Astrocyte (in vitro differentiated cells and primary cell): Measurements from ENCODE around the gene ESRRB. TPM values are rescaled to one million over a fixed set of nuclear protein-coding genes. Genes with fewer than 3 reads are reported as not detected.
"Not testable (repeated sequence)": the region's sequence is repeated elsewhere in the genome, so short reads cannot be mapped to it uniquely, and the experiment has no call there.

Experiments
- DNase-seq: peaks from one replicate; pipeline ENCODE4 v3.0.0-alpha.2; 2010; ENCODE audit warnings: low read depth
- FAIRE-seq: peaks from 2 replicates; lab custom pipeline; 2011; peaks lifted over from hg19 to GRCh38; lab: Jason Lieb, UNC
- H2AFZ ChIP-seq: 2 replicates; pipeline ENCODE4 v1.6.0; 2012; ENCODE audit warnings: low read depth, low read length, inconsistent platforms
- H3K27ac ChIP-seq: 2 replicates; pipeline ENCODE4 v1.5.1; 2011; ENCODE audit warnings: low read depth, low read length, inconsistent platforms
- H3K27me3 ChIP-seq: 2 replicates; pipeline ENCODE4 v1.6.0; 2011; ENCODE audit warnings: low read length, inconsistent platforms; ENCODE audit not compliant: insufficient read depth
- H3K36me3 ChIP-seq: 2 replicates; pipeline ENCODE4 v1.5.1; 2011; ENCODE audit warnings: low read length, inconsistent platforms; ENCODE audit not compliant: insufficient read depth
- H3K4me1 ChIP-seq: 2 replicates; pipeline ENCODE4 v1.5.1; 2011; ENCODE audit warnings: low read length, inconsistent platforms; ENCODE audit not compliant: insufficient read depth
- H3K4me2 ChIP-seq: 2 replicates; pipeline ENCODE4 v1.6.0; 2012; ENCODE audit warnings: low read length, inconsistent platforms
- H3K4me3 ChIP-seq: 2 replicates; pipeline ENCODE4 v1.5.1; 2011; ENCODE audit warnings: low read depth, mild to moderate bottlenecking, low read length, inconsistent platforms; ENCODE audit not compliant: insufficient read depth
- H3K79me2 ChIP-seq: 2 replicates; pipeline ENCODE4 v1.6.0; 2012; ENCODE audit warnings: mild to moderate bottlenecking, low read length, inconsistent platforms; ENCODE audit not compliant: insufficient read depth
- H3K9ac ChIP-seq: 2 replicates; pipeline ENCODE4 v1.6.0; 2012; ENCODE audit warnings: mild to moderate bottlenecking, low read length, inconsistent platforms
- H3K9me3 ChIP-seq: 2 replicates; pipeline ENCODE4 v1.5.1; 2012; ENCODE audit warnings: low read depth, mild to moderate bottlenecking, low read length, inconsistent platforms; ENCODE audit not compliant: insufficient read depth
- H4K20me1 ChIP-seq: 2 replicates; pipeline ENCODE4 v1.6.0; 2012; ENCODE audit warnings: low read length, inconsistent platforms; ENCODE audit not compliant: insufficient read depth
- H3K27ac Mint-ChIP-seq: one replicate; pipeline ENCODE4 v1.8.0; 2021; ENCODE audit warnings: mild to moderate bottlenecking, mixed read lengths; ENCODE audit not compliant: unreplicated experiment
- H3K27me3 Mint-ChIP-seq: one replicate; pipeline ENCODE4 v1.8.0; 2021; ENCODE audit warnings: low read depth, mixed read lengths; ENCODE audit not compliant: unreplicated experiment
- H3K36me3 Mint-ChIP-seq: one replicate; pipeline ENCODE4 v1.8.0; 2021; ENCODE audit warnings: low read depth, mixed read lengths; ENCODE audit not compliant: unreplicated experiment
- H3K4me1 Mint-ChIP-seq: one replicate; pipeline ENCODE4 v1.8.0; 2021; ENCODE audit warnings: low read depth, mixed read lengths; ENCODE audit not compliant: unreplicated experiment
- H3K4me3 Mint-ChIP-seq: one replicate; pipeline ENCODE4 v1.8.0; 2021; ENCODE audit warnings: mild to moderate bottlenecking, moderate library complexity, mixed read lengths; ENCODE audit not compliant: unreplicated experiment
- H3K9me3 Mint-ChIP-seq: one replicate; pipeline ENCODE4 v1.8.0; 2021; ENCODE audit warnings: mild to moderate bottlenecking, mixed read lengths; ENCODE audit not compliant: unreplicated experiment
- EZH2 ChIP-seq: IDR thresholded peaks from 2 replicates; pipeline ENCODE4 v1.6.1; 2012; ENCODE audit warnings: mild to moderate bottlenecking, low read length, inconsistent platforms; ENCODE audit not compliant: insufficient read depth
- total RNA-seq: library from RNA; stranded (reverse); gene quantifications from 2 replicates; pipeline ENCODE4 v1.2.1, GENCODE V29; 2021
- TF ChIP-seq, protein P1 (sequence below): IDR thresholded peaks from 2 replicates; pipeline ENCODE4 v1.5.1; 2011; ENCODE audit warnings: low read depth, mild to moderate bottlenecking, inconsistent platforms, low read length, moderate library complexity; ENCODE audit not compliant: insufficient read depth

The ESRRB gene
- total RNA-seq, 1 donor from 2014 or later: not detected

DNA sequence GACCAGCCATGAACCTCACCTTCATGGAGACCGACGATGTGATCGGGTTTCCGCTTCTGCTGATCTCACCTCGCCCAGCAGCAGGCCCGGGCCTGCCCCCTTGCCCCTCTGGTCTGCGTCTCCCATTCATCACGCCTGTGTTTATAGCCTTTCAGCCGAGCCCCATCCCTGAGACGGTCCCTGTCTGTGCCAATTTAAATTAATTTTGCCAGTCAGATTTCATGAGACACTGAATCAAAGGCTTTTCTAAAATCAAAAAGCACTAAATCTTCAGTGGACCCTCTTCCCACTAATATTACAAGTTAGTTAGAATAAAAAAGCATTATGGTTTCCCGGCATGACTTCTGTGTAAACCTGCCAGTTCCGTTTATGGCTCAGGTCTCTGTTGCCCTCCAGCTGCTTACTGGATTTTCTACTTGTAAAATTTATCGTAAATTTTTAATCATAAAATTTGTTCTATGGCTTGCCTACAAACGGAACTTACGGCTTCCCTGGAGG is 155.9 kb downstream of the ESRRB start:
- H3K4me1 ChIP-seq: no peaks in the 10 kb centered on the region

DNA sequence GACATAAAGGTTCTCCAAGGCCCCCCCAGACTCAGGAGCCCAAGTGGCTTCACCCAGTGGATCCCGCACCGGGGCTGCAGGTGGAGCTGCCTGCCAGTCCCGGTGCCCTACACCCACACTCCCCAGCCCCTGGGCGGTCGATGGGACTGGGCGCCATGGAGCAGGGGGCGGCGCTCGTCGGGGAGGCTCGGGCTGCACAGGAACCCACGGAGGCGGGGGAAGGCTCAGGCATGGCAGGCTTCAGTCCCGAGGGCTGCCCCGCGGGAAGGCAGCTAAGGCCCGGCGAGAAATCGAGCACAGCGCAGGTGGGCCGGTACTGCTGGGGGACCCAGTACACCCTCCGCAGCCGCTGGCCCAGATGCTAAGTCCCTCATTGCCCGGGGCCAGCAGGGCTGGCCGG is 160.7 kb downstream of the ESRRB start:
- not testable (repeated sequence) for DNase-seq, H3K4me3 ChIP-seq, H3K27me3 ChIP-seq, H3K27ac ChIP-seq, H3K9me3 ChIP-seq, H2AFZ ChIP-seq, H3K36me3 ChIP-seq, H3K4me2 ChIP-seq, H3K9me3 Mint-ChIP-seq, H3K4me1 Mint-ChIP-seq, FAIRE-seq, H3K4me3 Mint-ChIP-seq, H3K79me2 ChIP-seq, H3K27ac Mint-ChIP-seq, H3K4me1 ChIP-seq, H3K36me3 Mint-ChIP-seq, H3K9ac ChIP-seq, H4K20me1 ChIP-seq
- peaks cover 32% of the 10 kb centered on the region for H3K27me3 Mint-ChIP-seq

More for the DNA sequence above, 155.9 kb downstream of the ESRRB start:
- Histone ChIP-seq H3K27me3 (no peaks in the 10 kb centered on the region), H2AFZ (no peak overlapping the region), H3K36me3 (no peaks in the 10 kb centered on the region), H4K20me1 (no peaks in the 10 kb centered on the region), H3K9ac (no peak overlapping the region), H3K4me3 (no peak overlapping the region), H3K9me3 (no peaks in the 10 kb centered on the region), H3K27ac (no peak overlapping the region), H3K4me2 (no peak overlapping the region), H3K79me2 (no peaks in the 10 kb centered on the region)
- peaks cover 2% of the 10 kb centered on the region for H3K9me3 Mint-ChIP-seq
- no peak overlapping the region for H3K27ac Mint-ChIP-seq
- DNase-seq (no peak), FAIRE-seq (no peak)
- no peak for TF ChIP-seq EZH2
- TF ChIP-seq, protein P1, sequence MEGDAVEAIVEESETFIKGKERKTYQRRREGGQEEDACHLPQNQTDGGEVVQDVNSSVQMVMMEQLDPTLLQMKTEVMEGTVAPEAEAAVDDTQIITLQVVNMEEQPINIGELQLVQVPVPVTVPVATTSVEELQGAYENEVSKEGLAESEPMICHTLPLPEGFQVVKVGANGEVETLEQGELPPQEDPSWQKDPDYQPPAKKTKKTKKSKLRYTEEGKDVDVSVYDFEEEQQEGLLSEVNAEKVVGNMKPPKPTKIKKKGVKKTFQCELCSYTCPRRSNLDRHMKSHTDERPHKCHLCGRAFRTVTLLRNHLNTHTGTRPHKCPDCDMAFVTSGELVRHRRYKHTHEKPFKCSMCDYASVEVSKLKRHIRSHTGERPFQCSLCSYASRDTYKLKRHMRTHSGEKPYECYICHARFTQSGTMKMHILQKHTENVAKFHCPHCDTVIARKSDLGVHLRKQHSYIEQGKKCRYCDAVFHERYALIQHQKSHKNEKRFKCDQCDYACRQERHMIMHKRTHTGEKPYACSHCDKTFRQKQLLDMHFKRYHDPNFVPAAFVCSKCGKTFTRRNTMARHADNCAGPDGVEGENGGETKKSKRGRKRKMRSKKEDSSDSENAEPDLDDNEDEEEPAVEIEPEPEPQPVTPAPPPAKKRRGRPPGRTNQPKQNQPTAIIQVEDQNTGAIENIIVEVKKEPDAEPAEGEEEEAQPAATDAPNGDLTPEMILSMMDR: no peak
- no peaks in the 10 kb centered on the region for H3K36me3 Mint-ChIP-seq
- H3K4me1 Mint-ChIP-seq: no peaks in the 10 kb centered on the region
- no peak overlapping the region for H3K4me3 Mint-ChIP-seq
- peaks cover 15% of the 10 kb centered on the region for H3K27me3 Mint-ChIP-seq

DNA sequence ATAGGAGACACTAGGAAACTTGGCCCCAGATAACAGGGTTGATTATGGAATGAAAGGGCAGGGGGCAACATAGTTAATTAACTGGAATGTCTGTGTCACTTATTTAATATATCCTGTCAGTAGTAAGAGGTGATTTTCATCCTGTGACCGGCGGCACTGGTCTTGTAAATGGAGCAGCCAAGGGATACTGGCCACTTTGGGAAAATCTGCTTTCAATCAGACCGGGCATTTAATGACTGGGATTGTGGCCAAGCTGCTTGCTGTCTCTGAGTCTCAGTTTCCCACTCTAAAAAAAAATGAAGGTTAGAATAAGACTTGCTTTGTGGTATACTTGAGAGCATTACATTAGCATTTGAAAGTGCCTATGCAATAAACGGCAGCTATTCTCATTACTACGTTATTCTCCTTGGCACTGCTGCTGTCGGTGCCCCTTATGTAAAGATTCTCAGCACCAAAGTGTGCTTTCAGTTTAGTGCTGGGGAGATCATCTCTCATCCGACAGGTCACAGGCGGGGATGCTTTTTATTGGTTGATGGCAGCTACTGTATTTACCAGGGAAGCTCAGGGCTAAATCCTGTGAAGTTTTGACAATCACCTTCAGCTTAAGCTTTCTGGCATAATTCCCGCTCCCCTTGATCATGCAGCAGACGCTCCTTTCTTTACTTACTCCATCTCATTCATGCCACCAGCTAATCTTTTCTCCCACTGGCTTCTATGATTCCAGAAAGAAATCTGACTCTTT is 162.1 kb downstream of the ESRRB start:
- Mint-ChIP-seq H3K4me3 (no peak overlapping the region), H3K4me1 (no peaks in the 10 kb centered on the region), H3K36me3 (no peaks in the 10 kb centered on the region), H3K27me3 (peaks cover 26% of the 10 kb centered on the region), H3K27ac (no peak overlapping the region), H3K9me3 (no peaks in the 10 kb centered on the region)
- H3K4me3 ChIP-seq: no peak overlapping the region
- H3K4me2 ChIP-seq: no peak overlapping the region
- H3K27me3 ChIP-seq: no peaks in the 10 kb centered on the region
- H3K36me3 ChIP-seq: no peaks in the 10 kb centered on the region
- no peak overlapping the region for H3K27ac ChIP-seq
- DNase-seq: no peak
- no peaks in the 10 kb centered on the region for H3K9me3 ChIP-seq
- no peak for TF ChIP-seq EZH2
- TF ChIP-seq, protein P1: no peak
- no peak for FAIRE-seq
- H3K79me2 ChIP-seq: no peaks in the 10 kb centered on the region
- H2AFZ ChIP-seq: no peak overlapping the region
- H3K9ac ChIP-seq: no peak overlapping the region
- H4K20me1 ChIP-seq: no peaks in the 10 kb centered on the region
- no peaks in the 10 kb centered on the region for H3K4me1 ChIP-seq
